Germinal center (tissue), 1 donor: ENCODE measurements around the gene WAC.

Experiments used
- DNase-seq: peaks from one replicate; pipeline ENCODE4 v3.0.0; 2012; ENCODE audit warnings: mixed read lengths, low spot score

Gene WAC

GRCh38 chr10:28666751-28667467 is 134.0 kb downstream of the WAC start:
- no peak for DNase-seq

- peak; percentile 37 for DNase-seq
These were observed 135.7 kb downstream of the WAC start for GRCh38 chr10:28668363-28669226.

- DNase-seq, result no peak
These were observed 136.6 kb downstream of the WAC start for GRCh38 chr10:28669227-28670173.
